A673 (cell line): ENCODE data around the gene TAF10.

Experiments
- EZH2 ChIP-seq: fragments of 200-600 bp; sonication (generic); IDR thresholded peaks from 2 replicates; pipeline ENCODE4 v1.6.1; 2017; ENCODE audit warnings: borderline replicate concordance, low read depth, mild to moderate bottlenecking, mixed read lengths, antibody characterized with exemption, low read length; ENCODE audit not compliant: poor library complexity, severe bottlenecking
- TF ChIP-seq, protein P1 (sequence below): fragments of 300-800, 200-600 bp; sonication (generic); conservative IDR thresholded peaks from 2 replicates; pipeline ENCODE4 v1.5.1; 2017; ENCODE audit warnings: low read depth, mild to moderate bottlenecking, antibody characterized with exemption, low read length, moderate library complexity, mixed read lengths

DNA sequence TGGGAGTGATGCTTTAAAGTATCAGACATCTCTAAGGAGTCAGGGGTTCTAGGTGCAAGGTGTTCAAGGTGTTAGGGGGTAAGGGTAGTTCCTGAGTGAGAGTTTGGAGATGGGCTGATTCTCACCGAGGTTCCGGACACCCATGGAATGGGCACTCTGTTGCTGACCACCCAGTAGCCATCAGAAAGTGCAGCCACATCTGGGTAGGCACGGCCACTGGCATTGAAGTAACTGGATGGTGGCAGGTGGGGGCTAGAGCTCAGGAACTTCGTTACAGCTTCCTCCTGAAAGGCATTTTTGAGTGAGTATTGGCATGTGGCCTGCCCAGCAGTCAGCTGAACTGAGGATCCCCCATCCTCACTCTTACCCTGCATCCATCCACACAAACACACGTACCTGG, 3.0 kb upstream of the TAF10 start:
- TF ChIP-seq, protein P1, sequence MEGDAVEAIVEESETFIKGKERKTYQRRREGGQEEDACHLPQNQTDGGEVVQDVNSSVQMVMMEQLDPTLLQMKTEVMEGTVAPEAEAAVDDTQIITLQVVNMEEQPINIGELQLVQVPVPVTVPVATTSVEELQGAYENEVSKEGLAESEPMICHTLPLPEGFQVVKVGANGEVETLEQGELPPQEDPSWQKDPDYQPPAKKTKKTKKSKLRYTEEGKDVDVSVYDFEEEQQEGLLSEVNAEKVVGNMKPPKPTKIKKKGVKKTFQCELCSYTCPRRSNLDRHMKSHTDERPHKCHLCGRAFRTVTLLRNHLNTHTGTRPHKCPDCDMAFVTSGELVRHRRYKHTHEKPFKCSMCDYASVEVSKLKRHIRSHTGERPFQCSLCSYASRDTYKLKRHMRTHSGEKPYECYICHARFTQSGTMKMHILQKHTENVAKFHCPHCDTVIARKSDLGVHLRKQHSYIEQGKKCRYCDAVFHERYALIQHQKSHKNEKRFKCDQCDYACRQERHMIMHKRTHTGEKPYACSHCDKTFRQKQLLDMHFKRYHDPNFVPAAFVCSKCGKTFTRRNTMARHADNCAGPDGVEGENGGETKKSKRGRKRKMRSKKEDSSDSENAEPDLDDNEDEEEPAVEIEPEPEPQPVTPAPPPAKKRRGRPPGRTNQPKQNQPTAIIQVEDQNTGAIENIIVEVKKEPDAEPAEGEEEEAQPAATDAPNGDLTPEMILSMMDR, result no peak
- TF ChIP-seq EZH2, result no peak
